K562 (cell line): ENCODE measurements around the gene CHMP1A. TPM values are rescaled to one million over a fixed set of nuclear protein-coding genes. Genes with fewer than 3 reads are reported as not detected.

Source experiments
- BHLHE40 ChIP-seq: IDR thresholded peaks from 2 replicates; pipeline ENCODE4 v1.6.1; 2011; ENCODE audit warnings: low read length, improper control_type of control experiment
- HNRNPL ChIP-seq: fragments of 200-400 bp; formaldehyde crosslinking; IDR thresholded peaks from 2 replicates; pipeline ENCODE4 v1.6.1; 2017; ENCODE audit warnings: low read depth, mild to moderate bottlenecking, low read length
- KAT7 ChIP-seq: sonication (generic); formaldehyde crosslinking; IDR thresholded peaks from 2 replicates; pipeline ENCODE4 v1.8.0; 2022; ENCODE audit warnings: missing genetic modification reagents, mild to moderate bottlenecking, borderline replicate concordance
- POLR2A ChIP-seq: fragments of 450-650 bp; conservative IDR thresholded peaks from 2 replicates; pipeline ENCODE4 v1.6.1; 2016
- POLR2AphosphoS5 ChIP-seq: IDR thresholded peaks from 2 replicates; pipeline ENCODE4 v1.6.1; 2011; ENCODE audit warnings: mild to moderate bottlenecking, low read depth, low read length, moderate library complexity; ENCODE audit not compliant: control insufficient read depth, insufficient read depth
- SAP30 ChIP-seq: fragments of 200-600 bp; sonication (generic); IDR thresholded peaks from 2 replicates; pipeline ENCODE4 v1.6.1; 2012; ENCODE audit warnings: borderline replicate concordance, low read depth, mild to moderate bottlenecking, moderate library complexity, low read length, control low read depth, inconsistent platforms; ENCODE audit not compliant: insufficient read depth, poor library complexity, severe bottlenecking
- SOX6 ChIP-seq: fragments of 450-650 bp; IDR thresholded peaks from 2 replicates; pipeline ENCODE4 v1.6.1; 2014; ENCODE audit warnings: mild to moderate bottlenecking
- SUPT5H ChIP-seq: fragments of 450-650 bp; IDR thresholded peaks from 2 replicates; pipeline ENCODE4 v1.6.1; 2016
- ZFP30 ChIP-seq: fragments of 250-450 bp; sonication (Bioruptor Pico); IDR thresholded peaks from 2 replicates; pipeline ENCODE4 v1.8.0; 2022; ENCODE audit warnings: moderate library complexity, mild to moderate bottlenecking, inconsistent platforms, borderline replicate concordance
- ZFX ChIP-seq: sonication (generic); formaldehyde crosslinking; IDR thresholded peaks from 2 replicates; pipeline ENCODE4 v1.8.0; 2022; ENCODE audit warnings: mild to moderate bottlenecking, missing genetic modification reagents, moderate library complexity
- polyA plus RNA-seq, 8 experiments: library from polyadenylated mRNA; depleted of rRNA in 4 of 8; stranded (reverse) in 5 of 8; unstranded in 3 of 8; fragments of >200 nt; fragmentation: Nextera tagmentation in 2 of 8; fragmentation: Illumina TruSeq in 1 of 8; extraction: Ambion mirVana in 2 of 8; extraction: Trizol in 1 of 8; gene quantifications; 2 replicates each; pipeline versions ENCODE4 v1.2.1 to v1.2.3, GENCODE V29; 2011 to 2014; ENCODE audit warnings: inconsistent platforms in 1 of 8, missing spikeins in 1 of 8
- total RNA-seq, 7 experiments: library from RNA; depleted of rRNA in 6 of 7; stranded (reverse); fragments of >200 nt in 6 of 7; fragmentation: Illumina TruSeq in 2 of 7; extraction: Trizol in 2 of 7; gene quantifications; 2 replicates each; pipeline versions ENCODE4 v1.2.1 to v1.2.3, GENCODE V29; 2011 to 2021; ENCODE audit warnings: low replicate concordance in 1 of 7
- TF ChIP-seq, protein P1 (sequence below): fragments of 150-350 bp; conservative IDR thresholded peaks from 2 replicates; pipeline ENCODE4 v1.6.1; 2014; ENCODE audit warnings: low read length
- TF ChIP-seq, protein P2 (sequence below): fragments of 450-650 bp; formaldehyde crosslinking; IDR thresholded peaks from 2 replicates; pipeline ENCODE4 v1.4.0; 2022; ENCODE audit warnings: missing genetic modification characterization
- TF ChIP-seq, protein P3 (sequence below), 3 experiments: fragments of 200-800 bp in 1 of 3; fragments of 250-450 bp in 1 of 3; fragments of 450-650 bp in 1 of 3; sonication (Bioruptor Pico) in 1 of 3; sonication (Bioruptor generic) in 1 of 3; formaldehyde crosslinking in 1 of 3; IDR thresholded peaks; 2 replicates each; pipeline versions ENCODE4 v1.6.1 to v1.8.0; 2016 to 2022; ENCODE audit warnings: mild to moderate bottlenecking in 2 of 3, missing genetic modification characterization in 2 of 3, missing compliant biosample characterization in 1 of 3, moderate library complexity in 1 of 3
- TF ChIP-seq, protein P4 (sequence below): fragments of 450-650 bp; conservative IDR thresholded peaks from 2 replicates; pipeline ENCODE4 v1.6.1; 2016; ENCODE audit warnings: missing genetic modification characterization, low read depth, mild to moderate bottlenecking, control low read depth, missing compliant biosample characterization

CHMP1A gene
- total and polyA plus RNA-seq, 9 of the 15 experiments (the other 6 are each of a cell fraction or from before 2014, with no cell fraction given), result 0.83 to 79.9 (median 45.2) TPM

DNA sequence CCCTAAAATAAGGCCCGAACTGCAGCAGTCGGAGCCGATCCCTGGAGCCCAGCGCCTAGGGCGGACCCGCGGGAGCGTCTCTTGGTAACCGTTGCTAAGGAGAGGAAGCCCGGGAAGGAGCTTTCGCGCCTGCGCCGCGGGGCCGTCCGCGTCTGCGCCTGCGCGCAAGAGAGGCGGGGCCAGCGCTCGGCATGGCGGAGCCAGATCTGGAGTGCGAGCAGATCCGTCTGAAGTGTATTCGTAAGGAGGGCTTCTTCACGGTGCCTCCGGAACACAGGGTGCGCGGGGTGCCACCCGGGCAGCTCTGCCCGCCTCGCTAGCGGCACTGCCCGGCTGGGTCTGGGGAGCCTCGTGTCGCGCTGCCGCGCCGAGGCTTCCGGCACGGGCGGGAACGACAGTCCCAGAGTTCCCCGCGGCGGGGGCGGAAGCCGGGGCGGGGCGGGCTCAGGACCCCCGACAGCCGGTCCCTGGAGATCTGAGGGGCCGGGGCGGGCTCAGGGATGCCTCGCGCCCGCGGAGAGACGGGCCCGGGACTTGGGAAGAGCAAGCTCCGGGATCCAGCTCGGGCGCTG is 29.1 kb upstream of the CHMP1A start, which contains the start of gene CDK10 (continued):
- TF ChIP-seq HNRNPL (peak; percentile 11; the same call in 1 of the 2 replicates), SUPT5H (peak; percentile 94), POLR2AphosphoS5 (peak; percentile 75), ZFX (peak; percentile 37; the same call in 1 of the 2 replicates), SOX6 (no peak), KAT7 (CRISPR knock-in tag) (peak; percentile 72; the same call in 1 of the 2 replicates), ZFP30 (CRISPR knock-in tag) (no peak), SAP30 (peak; percentile 93), BHLHE40 (peak; percentile 74), POLR2A (peak; percentile 96)
- TF ChIP-seq, protein P1, sequence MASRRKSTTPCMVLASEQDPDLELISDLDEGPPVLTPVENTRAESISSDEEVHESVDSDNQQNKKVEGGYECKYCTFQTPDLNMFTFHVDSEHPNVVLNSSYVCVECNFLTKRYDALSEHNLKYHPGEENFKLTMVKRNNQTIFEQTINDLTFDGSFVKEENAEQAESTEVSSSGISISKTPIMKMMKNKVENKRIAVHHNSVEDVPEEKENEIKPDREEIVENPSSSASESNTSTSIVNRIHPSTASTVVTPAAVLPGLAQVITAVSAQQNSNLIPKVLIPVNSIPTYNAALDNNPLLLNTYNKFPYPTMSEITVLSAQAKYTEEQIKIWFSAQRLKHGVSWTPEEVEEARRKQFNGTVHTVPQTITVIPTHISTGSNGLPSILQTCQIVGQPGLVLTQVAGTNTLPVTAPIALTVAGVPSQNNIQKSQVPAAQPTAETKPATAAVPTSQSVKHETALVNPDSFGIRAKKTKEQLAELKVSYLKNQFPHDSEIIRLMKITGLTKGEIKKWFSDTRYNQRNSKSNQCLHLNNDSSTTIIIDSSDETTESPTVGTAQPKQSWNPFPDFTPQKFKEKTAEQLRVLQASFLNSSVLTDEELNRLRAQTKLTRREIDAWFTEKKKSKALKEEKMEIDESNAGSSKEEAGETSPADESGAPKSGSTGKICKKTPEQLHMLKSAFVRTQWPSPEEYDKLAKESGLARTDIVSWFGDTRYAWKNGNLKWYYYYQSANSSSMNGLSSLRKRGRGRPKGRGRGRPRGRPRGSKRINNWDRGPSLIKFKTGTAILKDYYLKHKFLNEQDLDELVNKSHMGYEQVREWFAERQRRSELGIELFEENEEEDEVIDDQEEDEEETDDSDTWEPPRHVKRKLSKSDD, result no peak
- TF ChIP-seq, protein P2, sequence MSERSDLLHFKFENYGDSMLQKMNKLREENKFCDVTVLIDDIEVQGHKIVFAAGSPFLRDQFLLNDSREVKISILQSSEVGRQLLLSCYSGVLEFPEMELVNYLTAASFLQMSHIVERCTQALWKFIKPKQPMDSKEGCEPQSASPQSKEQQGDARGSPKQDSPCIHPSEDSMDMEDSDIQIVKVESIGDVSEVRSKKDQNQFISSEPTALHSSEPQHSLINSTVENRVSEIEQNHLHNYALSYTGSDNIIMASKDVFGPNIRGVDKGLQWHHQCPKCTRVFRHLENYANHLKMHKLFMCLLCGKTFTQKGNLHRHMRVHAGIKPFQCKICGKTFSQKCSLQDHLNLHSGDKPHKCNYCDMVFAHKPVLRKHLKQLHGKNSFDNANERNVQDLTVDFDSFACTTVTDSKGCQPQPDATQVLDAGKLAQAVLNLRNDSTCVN, result no peak
- TF ChIP-seq, protein P3, sequence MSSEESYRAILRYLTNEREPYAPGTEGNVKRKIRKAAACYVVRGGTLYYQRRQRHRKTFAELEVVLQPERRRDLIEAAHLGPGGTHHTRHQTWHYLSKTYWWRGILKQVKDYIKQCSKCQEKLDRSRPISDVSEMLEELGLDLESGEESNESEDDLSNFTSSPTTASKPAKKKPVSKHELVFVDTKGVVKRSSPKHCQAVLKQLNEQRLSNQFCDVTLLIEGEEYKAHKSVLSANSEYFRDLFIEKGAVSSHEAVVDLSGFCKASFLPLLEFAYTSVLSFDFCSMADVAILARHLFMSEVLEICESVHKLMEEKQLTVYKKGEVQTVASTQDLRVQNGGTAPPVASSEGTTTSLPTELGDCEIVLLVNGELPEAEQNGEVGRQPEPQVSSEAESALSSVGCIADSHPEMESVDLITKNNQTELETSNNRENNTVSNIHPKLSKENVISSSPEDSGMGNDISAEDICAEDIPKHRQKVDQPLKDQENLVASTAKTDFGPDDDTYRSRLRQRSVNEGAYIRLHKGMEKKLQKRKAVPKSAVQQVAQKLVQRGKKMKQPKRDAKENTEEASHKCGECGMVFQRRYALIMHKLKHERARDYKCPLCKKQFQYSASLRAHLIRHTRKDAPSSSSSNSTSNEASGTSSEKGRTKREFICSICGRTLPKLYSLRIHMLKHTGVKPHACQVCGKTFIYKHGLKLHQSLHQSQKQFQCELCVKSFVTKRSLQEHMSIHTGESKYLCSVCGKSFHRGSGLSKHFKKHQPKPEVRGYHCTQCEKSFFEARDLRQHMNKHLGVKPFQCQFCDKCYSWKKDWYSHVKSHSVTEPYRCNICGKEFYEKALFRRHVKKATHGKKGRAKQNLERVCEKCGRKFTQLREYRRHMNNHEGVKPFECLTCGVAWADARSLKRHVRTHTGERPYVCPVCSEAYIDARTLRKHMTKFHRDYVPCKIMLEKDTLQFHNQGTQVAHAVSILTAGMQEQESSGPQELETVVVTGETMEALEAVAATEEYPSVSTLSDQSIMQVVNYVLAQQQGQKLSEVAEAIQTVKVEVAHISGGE (CRISPR knock-in tag; IDR thresholded peaks at IDR 0.05), result 0 out of 6 replicates have a peak, but pooled peaks of 1 of the 3 experiments have one; percentile 29
- TF ChIP-seq, protein P4, sequence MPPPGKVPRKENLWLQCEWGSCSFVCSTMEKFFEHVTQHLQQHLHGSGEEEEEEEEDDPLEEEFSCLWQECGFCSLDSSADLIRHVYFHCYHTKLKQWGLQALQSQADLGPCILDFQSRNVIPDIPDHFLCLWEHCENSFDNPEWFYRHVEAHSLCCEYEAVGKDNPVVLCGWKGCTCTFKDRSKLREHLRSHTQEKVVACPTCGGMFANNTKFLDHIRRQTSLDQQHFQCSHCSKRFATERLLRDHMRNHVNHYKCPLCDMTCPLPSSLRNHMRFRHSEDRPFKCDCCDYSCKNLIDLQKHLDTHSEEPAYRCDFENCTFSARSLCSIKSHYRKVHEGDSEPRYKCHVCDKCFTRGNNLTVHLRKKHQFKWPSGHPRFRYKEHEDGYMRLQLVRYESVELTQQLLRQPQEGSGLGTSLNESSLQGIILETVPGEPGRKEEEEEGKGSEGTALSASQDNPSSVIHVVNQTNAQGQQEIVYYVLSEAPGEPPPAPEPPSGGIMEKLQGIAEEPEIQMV, result peak; percentile 62; the same call in 1 of the 2 replicates
